B cell (primary cell): ENCODE measurements around the gene PARD3. TPM values are rescaled to one million over a fixed set of nuclear protein-coding genes. Genes with fewer than 3 reads are reported as not detected.

Experiments
- ATAC-seq: fragments of 200-7000 bp; cut with Tn5 transposase; one replicate; pipeline ENCODE4 v1.10.0; 2021; ENCODE audit warnings: low read depth, mild to moderate bottlenecking, moderate number of reproducible peaks, moderate library complexity
- CTCF ChIA-PET: fragments of 350-600 bp; sonication (Branson Sonifier 250); formaldehyde crosslinking; loops from one replicate; lab custom pipeline; 2021; ENCODE audit warnings: antibody characterized with exemption, inconsistent platforms; lab: Charles Lee
- POLR2A ChIA-PET: fragments of 350-600 bp; sonication (Branson Sonifier 250); formaldehyde crosslinking; loops from one replicate; lab custom pipeline; 2021; ENCODE audit warnings: antibody characterized with exemption; lab: Charles Lee
- DNase-seq: peaks from one replicate; pipeline ENCODE4 v3.0.0; 2013
- H2AFZ ChIP-seq: 2 replicates; pipeline ENCODE4 v1.6.1; 2012; ENCODE audit warnings: mild to moderate bottlenecking, low read depth, low read length; ENCODE audit not compliant: insufficient read depth, poor library complexity, severe bottlenecking
- H3K27ac ChIP-seq, 2 donors: 1 replicate in 1 of 2; 2 replicates in 1 of 2; pipeline ENCODE4 v1.5.1; 2012 to 2013; ENCODE audit warnings: low read length in 2 of 2, mild to moderate bottlenecking in 2 of 2, moderate library complexity in 1 of 2
- H3K27me3 ChIP-seq, 4 experiments: fragments of 200-600 bp in 1 of 4; sonication (generic) in 1 of 4; replicated peaks in 1 of 4; 1 replicate in 2 of 4; 2 replicates in 2 of 4; pipeline versions ENCODE4 v1.6.1 to v1.7.0; 2013 to 2016; ENCODE audit warnings: low read length in 3 of 4, mild to moderate bottlenecking in 2 of 4, mixed read lengths in 1 of 4, moderate library complexity in 1 of 4; ENCODE audit not compliant: insufficient read depth in 4 of 4, control insufficient read depth in 3 of 4; ENCODE audit errors: control extremely low read depth in 1 of 4
- H3K36me3 ChIP-seq, 2 experiments: replicated peaks in 1 of 2; 1 replicate in 1 of 2; 2 replicates in 1 of 2; pipeline versions ENCODE4 v1.6.1 to v1.7.1; 2013; ENCODE audit warnings: low read length in 1 of 2; ENCODE audit not compliant: insufficient read depth in 2 of 2, control insufficient read depth in 1 of 2; ENCODE audit errors: control extremely low read depth in 1 of 2, extremely low read depth in 1 of 2
- H3K4me1 ChIP-seq, 2 donors: fragments of 200-600 bp in 1 of 2; sonication (generic) in 1 of 2; 1 replicate in 1 of 2; 2 replicates in 1 of 2; pipeline versions ENCODE4 v1.5.1 to v1.6.1; 2013 to 2017; ENCODE audit warnings: low read length in 2 of 2; ENCODE audit not compliant: control insufficient read depth in 2 of 2, insufficient read depth in 2 of 2
- H3K4me2 ChIP-seq: replicated peaks from 2 replicates; pipeline ENCODE3; 2012; ENCODE audit warnings: mild to moderate bottlenecking, low read depth, low read length; ENCODE audit not compliant: poor library complexity, severe bottlenecking
- H3K4me3 ChIP-seq, 5 experiments: fragments of 200-600 bp in 1 of 5; sonication (generic) in 1 of 5; 1 replicate in 3 of 5; 2 replicates in 2 of 5; pipeline versions ENCODE4 v1.5.1 to v1.7.0; 2011 to 2016; ENCODE audit warnings: low read length in 4 of 5, mild to moderate bottlenecking in 4 of 5, low read depth in 2 of 5, control low read depth in 1 of 5, moderate library complexity in 1 of 5; ENCODE audit not compliant: insufficient read depth in 1 of 5; ENCODE audit errors: control extremely low read depth in 1 of 5, extremely low read depth in 1 of 5
- H3K79me2 ChIP-seq: fragments of 200-600 bp; sonication (generic); one replicate; pipeline ENCODE4 v1.6.0; 2016; ENCODE audit warnings: low read length; ENCODE audit not compliant: control insufficient read depth, insufficient read depth
- H3K9ac ChIP-seq: fragments of 200-600 bp; sonication (generic); 2 replicates; pipeline ENCODE4 v1.6.1; 2017; ENCODE audit warnings: mild to moderate bottlenecking, low read length, moderate library complexity
- H3K9me3 ChIP-seq, 3 donors: one replicate each; pipeline versions ENCODE4 v1.6.1 to v1.7.1; 2013; ENCODE audit warnings: low read length in 2 of 3; ENCODE audit not compliant: control insufficient read depth in 2 of 3, insufficient read depth in 1 of 3; ENCODE audit errors: control extremely low read depth in 1 of 3
- H4K20me1 ChIP-seq: 2 replicates; pipeline ENCODE4 v1.6.0; 2012; ENCODE audit warnings: mild to moderate bottlenecking, low read length; ENCODE audit not compliant: insufficient read depth, control insufficient read depth, poor library complexity, severe bottlenecking
- H3K27ac Mint-ChIP-seq: one replicate; pipeline ENCODE4 v1.8.0; 2021; ENCODE audit warnings: mixed read lengths
- H3K27me3 Mint-ChIP-seq: one replicate; pipeline ENCODE4 v1.8.0; 2021; ENCODE audit warnings: mixed read lengths
- H3K4me1 Mint-ChIP-seq: one replicate; pipeline ENCODE4 v1.8.0; 2021; ENCODE audit warnings: mixed read lengths
- H3K4me3 Mint-ChIP-seq: one replicate; pipeline ENCODE4 v1.8.0; 2021; ENCODE audit warnings: mixed read lengths
- H3K9me3 Mint-ChIP-seq: one replicate; pipeline ENCODE4 v1.8.0; 2022; ENCODE audit warnings: mixed read lengths; ENCODE audit not compliant: insufficient read depth
- EZH2 ChIP-seq: IDR thresholded peaks from 2 replicates; pipeline ENCODE4 v1.6.1; 2012; ENCODE audit warnings: borderline replicate concordance, low read depth, mild to moderate bottlenecking, moderate library complexity, low read length; ENCODE audit not compliant: insufficient read depth, poor library complexity, severe bottlenecking
- WGBS: methylation state at CpG from one replicate; pipeline ENCODE4 v1.1.5; 2013; ENCODE audit warnings: missing lambda C conversion rate; ENCODE audit not compliant: insufficient coverage; 5-methylcytosine and 5-hydroxymethylcytosine counted together
- intact Hi-C: fragments of 100-400 bp; cut with micrococcal nuclease; formaldehyde crosslinking; loops from one replicate; pipeline ENCODE4 v1.10.0; 2022
- polyA plus RNA-seq: library from polyadenylated mRNA; depleted of rRNA; stranded (reverse); fragments of >200 nt; gene quantifications from 2 replicates; pipeline ENCODE4 v1.2.3, GENCODE V29; 2012
- total RNA-seq, 2 donors: library from RNA; stranded (reverse); fragments of 120-200 nt in 1 of 2; gene quantifications; 1 replicate in 1 of 2; 2 replicates in 1 of 2; pipeline versions ENCODE4 v1.2.3 to v1.2.4, GENCODE V29; 2013 to 2022
- TF ChIP-seq, protein P1 (sequence below): fragments of 200-600 bp; IDR thresholded peaks from one replicate; pipeline ENCODE4 v1.8.0; 2022; ENCODE audit warnings: antibody characterized with exemption, mild to moderate bottlenecking

The PARD3 gene
- total and polyA plus RNA-seq, 2 donors (not counting 1 experiment from before 2014, with no cell fraction given), result not detected

DNA sequence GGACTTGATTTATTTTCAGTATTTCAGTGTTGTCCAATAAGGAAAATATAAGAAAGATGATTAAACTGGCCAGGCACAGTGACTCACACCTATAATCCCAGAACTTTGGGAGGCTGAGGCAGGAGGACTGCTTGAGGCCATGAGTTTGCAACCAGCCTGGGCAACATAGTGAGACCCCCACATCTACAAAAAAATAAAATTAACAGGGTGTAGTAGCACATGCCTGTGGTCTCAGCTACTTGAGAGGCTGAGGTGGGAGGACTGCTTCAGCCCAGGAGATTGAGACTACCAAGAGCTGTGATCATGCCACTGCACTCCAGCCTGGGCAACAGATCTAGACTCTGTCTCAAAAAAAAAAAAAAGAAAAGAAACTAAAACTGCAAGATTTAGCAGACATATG, 138.0 kb downstream of the PARD3 start:
- Histone ChIP-seq H3K36me3 (no peaks in the 10 kb centered on the region), H3K79me2 (no peaks in the 10 kb centered on the region), H3K4me2 (no peak overlapping the region), H3K27ac (no peak overlapping the region), H3K9me3 (no peaks in the 10 kb centered on the region), H2AFZ (no peak overlapping the region), H3K9ac (no peak overlapping the region), H3K27me3 (no peaks in the 10 kb centered on the region), H3K4me3 (no peak overlapping the region), H3K4me1 (no peaks in the 10 kb centered on the region), H4K20me1 (no peaks in the 10 kb centered on the region)
- ChIA-PET CTCF (no interaction called here), POLR2A (no interaction called here)
- TF ChIP-seq, protein P1, sequence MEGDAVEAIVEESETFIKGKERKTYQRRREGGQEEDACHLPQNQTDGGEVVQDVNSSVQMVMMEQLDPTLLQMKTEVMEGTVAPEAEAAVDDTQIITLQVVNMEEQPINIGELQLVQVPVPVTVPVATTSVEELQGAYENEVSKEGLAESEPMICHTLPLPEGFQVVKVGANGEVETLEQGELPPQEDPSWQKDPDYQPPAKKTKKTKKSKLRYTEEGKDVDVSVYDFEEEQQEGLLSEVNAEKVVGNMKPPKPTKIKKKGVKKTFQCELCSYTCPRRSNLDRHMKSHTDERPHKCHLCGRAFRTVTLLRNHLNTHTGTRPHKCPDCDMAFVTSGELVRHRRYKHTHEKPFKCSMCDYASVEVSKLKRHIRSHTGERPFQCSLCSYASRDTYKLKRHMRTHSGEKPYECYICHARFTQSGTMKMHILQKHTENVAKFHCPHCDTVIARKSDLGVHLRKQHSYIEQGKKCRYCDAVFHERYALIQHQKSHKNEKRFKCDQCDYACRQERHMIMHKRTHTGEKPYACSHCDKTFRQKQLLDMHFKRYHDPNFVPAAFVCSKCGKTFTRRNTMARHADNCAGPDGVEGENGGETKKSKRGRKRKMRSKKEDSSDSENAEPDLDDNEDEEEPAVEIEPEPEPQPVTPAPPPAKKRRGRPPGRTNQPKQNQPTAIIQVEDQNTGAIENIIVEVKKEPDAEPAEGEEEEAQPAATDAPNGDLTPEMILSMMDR, result no peak
- no peak for TF ChIP-seq EZH2
- Mint-ChIP-seq H3K27ac (no peak overlapping the region), H3K4me3 (no peak overlapping the region), H3K27me3 (no peaks in the 10 kb centered on the region), H3K4me1 (no peaks in the 10 kb centered on the region), H3K9me3 (no peaks in the 10 kb centered on the region)
- no peak for DNase-seq
- intact Hi-C loops, result no loop called here
- no peak for ATAC-seq

DNA sequence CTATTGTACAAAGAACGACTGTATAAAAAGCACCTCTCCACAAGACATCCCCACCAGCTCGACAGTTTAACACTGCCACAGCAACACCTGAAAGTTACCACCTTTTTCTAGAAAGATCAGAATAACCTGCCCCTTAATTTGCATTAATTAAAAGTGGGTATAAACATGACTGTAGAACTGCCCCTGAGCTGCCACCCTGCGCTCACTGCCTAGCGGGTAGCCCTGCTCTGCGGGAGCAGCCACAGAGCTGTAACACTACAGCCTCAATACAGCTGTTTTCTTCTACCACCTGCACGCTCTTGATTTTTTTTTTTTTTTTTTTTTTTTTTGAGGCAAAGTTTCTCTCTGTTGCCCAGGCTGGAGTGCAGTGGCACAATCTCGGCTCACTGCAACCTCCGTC, 140.9 kb downstream of the PARD3 start:
- Mint-ChIP-seq H3K9me3 (no peaks in the 10 kb centered on the region), H3K27ac (no peak overlapping the region), H3K27me3 (no peaks in the 10 kb centered on the region), H3K4me3 (no peak overlapping the region), H3K4me1 (no peaks in the 10 kb centered on the region)
- no peak for TF ChIP-seq EZH2
- TF ChIP-seq, protein P1, result no peak
- intact Hi-C loops, result no loop called here
- Histone ChIP-seq H3K27ac (no peak overlapping the region), H3K4me2 (no peak overlapping the region), H4K20me1 (no peaks in the 10 kb centered on the region), H2AFZ (no peak overlapping the region), H3K36me3 (no peaks in the 10 kb centered on the region), H3K79me2 (no peaks in the 10 kb centered on the region), H3K4me1 (no peaks in the 10 kb centered on the region), H3K4me3 (no peak overlapping the region), H3K9me3 (no peaks in the 10 kb centered on the region), H3K27me3 (no peaks in the 10 kb centered on the region), H3K9ac (no peak overlapping the region)
- DNase-seq (no peak), ATAC-seq (no peak)
- ChIA-PET CTCF (no interaction called here), POLR2A (no interaction called here)
- 100% methylated on average over 2 of the region's 8 CpGs for WGBS
